NCI-H146 treated with DMSO at 0.1 percent for 48 hours (cell line): ENCODE results near the gene POLR2H.
A peak's percentile ranks its signal among the peaks of the same experiment; 100 is the strongest.

ENCODE experiments used
- DNase-seq: peaks from one replicate; lab custom pipeline; 2025; ENCODE audit not compliant: unreplicated experiment; lab: John Stamatoyannopoulos, UW

POLR2H gene

DNA sequence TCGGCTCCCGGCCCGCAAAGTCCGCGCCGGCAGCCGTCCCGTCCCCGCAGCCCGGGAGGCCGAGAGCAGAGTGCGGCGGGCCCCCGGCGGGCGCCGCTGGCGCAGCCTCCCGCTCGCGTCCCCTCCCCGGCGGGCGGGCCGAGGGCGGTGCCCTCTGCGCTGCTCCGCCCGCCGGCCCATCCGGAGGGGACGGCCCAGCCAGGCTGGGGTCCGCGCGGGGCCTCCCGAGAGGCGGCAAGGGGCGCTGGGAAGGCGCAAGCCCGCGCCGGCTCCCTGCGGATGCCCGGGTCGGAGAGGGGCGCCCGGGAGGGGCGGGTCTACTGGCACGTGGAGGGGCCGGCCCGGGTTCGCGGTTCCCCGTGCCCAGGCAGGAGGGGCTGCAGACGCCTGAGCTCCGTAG lies at the start of gene POLR2H, which contains the start of gene CLCN2:
TSS of gene POLR2H (plus strand) at position 179 of the 400 bp plus-strand sequence. CDS start 1,783 bp downstream, outside the sequence.
TSS of gene CLCN2 (minus strand) at position 74 of the 400 bp plus-strand sequence. CDS start 126 bp downstream, outside the sequence.
- DNase-seq: peak; percentile 66

GRCh38 chr3:184314363-184314699 lies 47.2 kb upstream of the POLR2H start, which contains the start of gene EIF4G1:
Gene EIF4G1 (plus strand): TSS chr3:184314606. CDS start chr3:184315797, 1,191 bp downstream.
- DNase-seq: peak; percentile 96

DNA sequence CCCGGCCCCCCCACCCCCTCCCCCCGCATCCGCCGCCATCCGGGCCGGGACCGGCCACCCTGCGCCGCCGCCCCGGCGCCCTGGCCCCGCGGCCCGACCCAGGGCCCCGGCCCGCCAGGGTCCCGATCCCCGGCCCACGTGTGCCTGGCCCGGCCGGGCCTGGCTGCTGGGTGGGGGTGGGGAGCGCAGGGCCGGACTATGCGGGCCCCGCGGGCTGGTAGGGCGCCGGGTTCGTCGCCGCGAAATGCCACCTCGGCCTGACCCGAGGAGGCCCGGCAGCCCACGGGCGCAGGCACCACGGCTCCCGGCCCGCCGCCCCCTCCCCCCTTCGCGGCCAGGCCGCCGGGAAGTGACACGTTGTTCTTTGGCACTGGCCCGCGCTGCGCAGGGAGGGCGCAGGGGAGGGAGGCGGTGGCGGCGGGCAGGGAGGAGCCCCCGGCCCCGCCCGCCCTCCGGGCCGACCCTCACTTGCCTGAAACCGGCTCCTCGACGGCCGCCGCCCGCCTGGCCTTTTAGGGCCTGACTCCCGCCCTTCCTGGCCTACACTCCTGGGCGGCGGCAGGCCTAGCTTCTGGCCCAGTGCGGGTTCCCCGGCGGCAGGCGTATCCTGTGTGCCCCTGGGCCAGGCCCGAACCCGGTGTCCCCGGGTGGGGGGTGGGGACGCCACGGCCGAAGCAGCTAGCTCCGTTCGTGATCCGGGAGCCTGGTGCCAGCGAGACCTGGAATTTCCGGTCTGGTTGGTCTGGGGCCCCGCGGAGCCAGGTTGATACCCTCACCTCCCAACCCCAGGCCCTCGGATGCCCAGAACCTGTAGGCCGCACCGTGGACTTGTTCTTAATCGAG lies 46.6 kb upstream of the POLR2H start:
- DNase-seq: peak; percentile 31

DNA sequence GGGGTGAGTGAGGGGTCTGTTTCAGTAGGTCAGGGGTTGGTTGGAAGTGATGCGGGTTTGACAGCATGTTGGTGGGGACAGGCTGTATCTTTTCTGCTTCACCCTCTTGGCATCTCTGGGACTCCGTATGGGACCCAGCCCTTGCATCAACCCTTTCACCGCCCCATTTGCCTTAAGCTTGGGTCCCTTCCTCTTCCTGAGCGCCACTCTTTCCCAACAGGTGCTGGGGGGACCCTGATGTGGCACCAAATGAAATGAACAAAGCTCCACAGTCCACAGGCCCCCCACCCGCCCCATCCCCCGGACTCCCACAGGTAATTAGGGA lies 46.0 kb upstream of the POLR2H start:
- DNase-seq: no peak

- no peak for DNase-seq
Observed at GRCh38 chr3:184315871-184316661, 45.4 kb upstream of the POLR2H start.

GRCh38 chr3:184316792-184317191 lies 44.7 kb upstream of the POLR2H start:
- DNase-seq: no peak

- no peak for DNase-seq
Observed at GRCh38 chr3:184317201-184317600, 44.3 kb upstream of the POLR2H start.

DNA sequence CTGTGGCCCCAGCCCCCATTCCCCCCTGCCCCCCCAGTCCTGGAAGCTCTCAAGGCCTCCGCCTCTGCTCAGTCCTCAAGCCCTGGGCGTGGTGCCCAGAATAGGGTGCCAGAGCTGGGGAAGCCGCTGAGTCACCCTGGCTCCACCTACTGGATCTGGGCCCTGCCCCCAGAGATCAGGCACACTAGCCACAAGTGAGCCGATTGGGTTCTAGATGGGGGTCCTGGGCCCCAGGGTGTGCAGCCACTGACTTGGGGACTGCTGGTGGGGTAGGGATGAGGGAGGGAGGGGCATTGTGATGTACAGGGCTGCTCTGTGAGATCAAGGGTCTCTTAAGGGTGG lies 41.4 kb upstream of the POLR2H start:
- no peak for DNase-seq

- DNase-seq: no peak
Observed at GRCh38 chr3:184321666-184322065, 39.8 kb upstream of the POLR2H start.

GRCh38 chr3:184322731-184323487 lies 38.6 kb upstream of the POLR2H start:
- DNase-seq: no peak

DNA sequence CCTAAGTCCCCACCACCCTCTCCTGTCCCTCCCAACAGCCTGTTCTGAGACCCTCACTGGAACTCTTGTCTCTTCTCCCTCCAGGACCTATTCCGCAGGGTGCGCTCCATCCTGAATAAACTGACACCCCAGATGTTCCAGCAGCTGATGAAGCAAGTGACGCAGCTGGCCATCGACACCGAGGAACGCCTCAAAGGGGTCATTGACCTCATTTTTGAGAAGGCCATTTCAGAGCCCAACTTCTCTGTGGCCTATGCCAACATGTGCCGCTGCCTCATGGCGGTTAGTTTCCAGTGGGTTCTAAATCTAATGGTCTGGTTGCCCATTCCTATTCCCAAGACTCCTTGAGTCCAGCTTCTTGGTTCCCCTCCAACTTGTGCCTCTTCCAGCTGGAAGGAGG lies 37.8 kb upstream of the POLR2H start:
- no peak for DNase-seq

DNA sequence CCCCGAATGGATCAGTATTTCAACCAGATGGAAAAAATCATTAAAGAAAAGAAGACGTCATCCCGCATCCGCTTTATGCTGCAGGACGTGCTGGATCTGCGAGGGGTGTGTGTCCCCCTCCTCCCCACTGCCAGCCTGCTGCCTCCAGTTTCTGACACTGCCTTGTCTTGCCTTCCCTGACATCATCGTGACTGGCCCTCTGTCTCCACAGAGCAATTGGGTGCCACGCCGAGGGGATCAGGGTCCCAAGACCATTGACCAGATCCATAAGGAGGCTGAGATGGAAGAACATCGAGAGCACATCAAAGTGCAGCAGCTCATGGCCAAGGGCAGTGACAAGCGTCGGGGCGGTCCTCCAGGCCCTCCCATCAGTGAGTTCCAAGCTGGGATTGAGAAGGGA lies 36.2 kb upstream of the POLR2H start:
- DNase-seq: no peak

DNA sequence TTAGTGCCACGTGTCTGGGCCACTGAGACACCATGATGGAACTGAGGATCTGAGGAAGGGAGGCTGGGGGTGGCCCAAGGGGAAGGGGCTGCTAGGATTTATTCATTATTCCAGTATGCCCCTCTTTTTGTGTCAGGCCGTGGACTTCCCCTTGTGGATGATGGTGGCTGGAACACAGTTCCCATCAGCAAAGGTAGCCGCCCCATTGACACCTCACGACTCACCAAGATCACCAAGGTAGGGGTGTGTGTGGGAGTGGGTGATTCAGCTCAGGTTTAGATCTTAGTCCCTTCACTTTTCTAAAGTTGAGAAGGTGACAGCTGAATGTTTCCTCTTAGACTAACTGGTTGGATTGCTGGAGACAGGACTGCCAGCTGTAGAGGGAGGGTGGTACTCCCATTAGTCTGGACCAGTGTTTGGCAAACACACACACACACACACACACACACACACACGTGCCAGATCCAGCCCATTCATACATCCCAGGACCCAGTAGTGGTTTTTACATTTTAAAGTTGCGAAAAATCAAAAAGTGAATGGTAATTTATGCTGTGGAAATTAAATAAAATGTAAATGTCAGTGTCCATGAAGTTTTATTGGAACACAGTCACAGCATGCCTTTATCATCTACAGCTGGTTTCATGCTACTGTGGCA lies 35.7 kb upstream of the POLR2H start:
- no peak for DNase-seq

DNA sequence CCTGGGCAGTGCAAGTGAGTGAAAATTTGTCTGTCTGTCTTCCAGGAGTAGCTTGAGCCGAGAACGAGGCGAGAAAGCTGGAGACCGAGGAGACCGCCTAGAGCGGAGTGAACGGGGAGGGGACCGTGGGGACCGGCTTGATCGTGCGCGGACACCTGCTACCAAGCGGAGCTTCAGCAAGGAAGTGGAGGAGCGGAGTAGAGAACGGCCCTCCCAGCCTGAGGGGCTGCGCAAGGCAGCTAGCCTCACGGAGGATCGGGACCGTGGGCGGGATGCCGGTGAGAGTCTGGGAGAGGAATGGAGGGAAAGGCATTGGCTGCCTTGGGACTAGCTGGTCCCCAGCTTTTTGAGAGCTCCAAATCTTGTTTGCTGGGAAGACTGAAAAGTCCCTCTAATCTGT lies 34.3 kb upstream of the POLR2H start:
- DNase-seq: no peak

GRCh38 chr3:184328516-184328915 lies 33.0 kb upstream of the POLR2H start:
- DNase-seq: no peak

GRCh38 chr3:184332370-184333090 lies 29.0 kb upstream of the POLR2H start:
- no peak for DNase-seq

- DNase-seq: no peak
Observed at GRCh38 chr3:184333190-184333589, 28.3 kb upstream of the POLR2H start.

DNA sequence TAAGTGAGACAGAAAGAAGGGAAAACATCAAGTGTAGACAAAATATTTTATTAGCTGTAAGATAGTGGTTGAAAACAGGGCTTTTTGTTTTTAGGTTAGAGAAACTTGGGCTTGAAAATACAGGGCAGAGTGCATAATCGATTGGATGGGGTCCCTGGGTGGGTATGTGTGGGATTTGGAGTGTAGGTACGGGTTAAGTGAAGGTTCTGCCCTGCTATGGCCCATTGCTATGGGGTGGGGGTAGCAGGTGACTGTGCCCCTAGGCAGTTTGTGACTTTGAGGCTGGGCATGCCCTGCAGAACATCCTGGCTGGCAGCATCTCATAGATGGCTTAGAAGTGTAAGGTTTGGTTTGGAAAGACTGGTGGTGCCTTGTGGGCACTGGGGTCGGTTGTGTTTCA lies 27.8 kb upstream of the POLR2H start:
- DNase-seq: no peak

DNA sequence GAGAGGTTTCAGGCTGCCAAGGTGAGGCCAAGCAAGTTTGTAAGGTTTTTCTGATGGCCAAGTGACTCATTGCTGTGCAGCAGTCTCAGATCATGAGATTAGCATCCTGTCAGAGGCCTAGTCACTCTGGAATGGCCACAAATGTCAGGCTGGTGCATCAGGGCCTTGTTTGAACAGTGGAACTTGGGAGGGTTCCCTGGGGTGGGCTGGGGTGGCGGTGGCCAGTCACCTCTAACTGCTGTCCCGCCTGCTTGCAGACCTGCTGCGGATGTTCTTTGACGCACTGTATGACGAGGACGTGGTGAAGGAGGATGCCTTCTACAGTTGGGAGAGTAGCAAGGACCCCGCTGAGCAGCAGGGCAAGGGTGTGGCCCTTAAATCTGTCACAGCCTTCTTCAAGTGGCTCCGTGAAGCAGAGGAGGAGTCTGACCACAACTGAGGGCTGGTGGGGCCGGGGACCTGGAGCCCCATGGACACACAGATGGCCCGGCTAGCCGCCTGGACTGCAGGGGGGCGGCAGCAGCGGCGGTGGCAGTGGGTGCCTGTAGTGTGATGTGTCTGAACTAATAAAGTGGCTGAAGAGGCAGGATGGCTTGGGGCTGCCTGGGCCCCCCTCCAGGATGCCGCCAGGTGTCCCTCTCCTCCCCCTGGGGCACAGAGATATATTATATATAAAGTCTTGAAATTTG lies 26.9 kb upstream of the POLR2H start:
- no peak for DNase-seq

- no peak for DNase-seq
Observed at GRCh38 chr3:184335291-184335660, 26.2 kb upstream of the POLR2H start.
